NCI-H1105 (cell line): ENCODE results near the gene KCNIP1.
"Not testable (repeated sequence)": the region's sequence is repeated elsewhere in the genome, so short reads cannot be mapped to it uniquely, and the experiment has no call there.

Source experiments
- DNase-seq: peaks from one replicate; lab custom pipeline; 2025; lab: John Stamatoyannopoulos, UW

Gene KCNIP1

DNA sequence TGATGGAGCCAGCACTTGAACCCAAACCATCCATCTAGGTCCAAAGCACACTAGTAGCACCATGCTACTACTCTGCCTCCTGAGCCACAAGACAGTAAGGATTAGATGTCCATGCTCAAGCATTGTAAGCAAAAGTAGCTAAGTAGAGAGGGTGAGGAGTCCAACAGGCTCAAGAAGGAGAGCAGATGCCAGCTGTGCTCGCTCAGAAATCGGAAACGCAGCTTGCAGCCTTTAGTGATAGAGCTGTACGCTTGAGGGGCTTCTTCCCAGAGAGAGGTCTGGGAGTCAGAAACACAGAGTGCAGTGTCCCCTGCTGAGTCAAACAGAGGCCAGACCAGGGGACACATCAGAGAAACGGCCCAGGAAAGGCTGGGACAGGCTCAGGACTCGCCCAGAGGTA lies 247.0 kb downstream of the KCNIP1 start:
- no peak for DNase-seq

DNA sequence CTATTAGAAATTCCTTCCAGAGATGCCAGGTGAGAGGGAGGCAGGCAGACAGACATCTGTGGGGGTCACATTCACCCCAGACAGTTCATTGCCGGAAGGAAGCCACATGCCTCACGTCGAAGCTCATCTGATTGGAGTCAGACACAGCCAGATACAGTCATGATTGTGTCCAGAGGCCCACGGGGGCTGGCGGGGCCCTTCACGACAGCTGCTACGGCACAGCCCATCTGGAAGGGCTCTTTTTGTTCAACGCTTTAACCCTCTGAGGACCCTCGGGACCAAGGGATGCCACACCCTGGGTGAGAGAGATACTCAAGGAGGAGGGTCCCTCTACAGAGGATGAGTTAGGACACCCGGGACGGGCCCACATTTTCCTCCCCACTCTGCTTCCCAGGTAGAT lies 247.8 kb downstream of the KCNIP1 start:
- DNase-seq = no peak

DNA sequence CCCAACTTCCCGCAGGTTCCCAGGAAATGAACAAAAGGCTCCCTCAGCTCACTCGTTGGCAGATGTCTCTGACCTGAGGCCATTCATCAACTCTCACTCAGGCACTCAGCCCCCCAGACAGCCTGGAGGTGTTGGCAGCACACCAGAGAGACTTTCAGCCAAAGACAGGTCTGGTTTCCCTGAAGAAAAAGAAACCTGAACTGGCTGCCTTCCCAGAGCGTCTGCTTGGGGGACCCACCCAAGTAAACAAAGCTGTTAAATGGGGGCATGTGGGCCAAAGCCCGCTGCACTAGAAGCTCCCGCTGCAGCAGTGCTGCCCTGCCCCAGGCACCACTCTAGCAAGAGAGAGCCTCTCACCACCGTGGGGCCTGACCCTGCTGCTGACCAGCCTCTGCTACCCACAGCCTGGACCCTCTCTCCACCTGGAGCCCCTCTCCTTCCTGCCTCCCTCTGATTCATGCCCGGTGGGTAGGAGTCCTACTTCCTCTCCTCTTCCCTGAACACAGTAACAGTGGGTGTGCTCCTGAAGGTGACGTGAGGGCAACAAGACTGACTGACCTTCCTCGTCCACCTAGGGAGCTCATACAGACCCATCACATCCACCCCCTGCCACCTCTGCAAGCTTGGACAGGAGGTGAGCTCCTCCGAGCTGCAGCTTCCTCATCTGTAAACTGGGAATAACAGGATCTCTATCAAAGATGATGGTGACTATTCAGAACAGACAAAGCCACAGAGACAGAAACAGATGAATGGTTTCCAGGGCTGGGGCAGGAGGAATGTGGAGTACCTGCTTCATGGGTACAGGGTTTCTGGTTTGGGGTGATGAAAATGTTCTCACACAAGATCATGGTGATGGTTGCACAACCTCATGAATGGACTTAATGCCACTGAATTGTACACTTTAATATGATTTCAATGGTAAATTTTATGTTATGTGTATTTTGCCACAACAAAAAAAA lies 248.7 kb downstream of the KCNIP1 start:
- peak; percentile 86 for DNase-seq

DNA sequence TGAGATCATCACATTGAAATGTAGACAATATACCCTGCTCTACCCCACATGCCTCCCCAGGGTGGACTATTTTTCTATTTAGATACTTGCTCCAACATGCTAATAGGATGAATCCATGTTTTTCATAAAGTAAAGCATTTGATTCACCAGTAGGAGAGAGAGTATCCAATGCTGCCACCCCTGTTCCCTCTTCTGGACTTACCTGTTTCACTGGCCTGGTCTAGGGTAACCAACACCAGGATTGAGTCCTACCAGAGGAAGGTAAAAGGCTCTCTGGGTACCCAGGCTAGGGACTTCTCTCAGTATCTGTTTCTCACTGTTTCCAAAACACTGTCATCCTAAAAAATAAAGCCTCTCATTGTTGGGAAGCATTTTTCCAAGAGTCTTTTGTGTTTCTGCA lies 249.5 kb downstream of the KCNIP1 start:
- DNase-seq = no peak

DNA sequence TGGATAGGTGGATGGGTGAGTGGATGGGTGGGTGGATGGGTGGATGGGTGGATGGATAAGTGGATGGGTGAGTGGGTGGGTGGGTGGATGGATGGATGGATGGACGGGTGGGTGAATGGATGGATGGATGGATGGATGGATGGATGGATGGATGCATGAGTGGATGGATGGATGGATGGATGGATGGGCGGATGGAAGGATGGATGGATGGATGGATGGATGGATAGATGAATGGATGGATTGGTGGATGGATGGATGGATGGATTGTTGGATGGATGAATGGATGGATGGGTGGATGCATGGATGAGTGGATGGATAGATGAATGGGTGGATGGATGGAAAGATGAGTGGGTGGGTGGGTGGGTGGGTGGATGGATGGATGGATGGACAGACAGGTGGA lies 250.7 kb downstream of the KCNIP1 start:
- DNase-seq = not testable (repeated sequence)

DNA sequence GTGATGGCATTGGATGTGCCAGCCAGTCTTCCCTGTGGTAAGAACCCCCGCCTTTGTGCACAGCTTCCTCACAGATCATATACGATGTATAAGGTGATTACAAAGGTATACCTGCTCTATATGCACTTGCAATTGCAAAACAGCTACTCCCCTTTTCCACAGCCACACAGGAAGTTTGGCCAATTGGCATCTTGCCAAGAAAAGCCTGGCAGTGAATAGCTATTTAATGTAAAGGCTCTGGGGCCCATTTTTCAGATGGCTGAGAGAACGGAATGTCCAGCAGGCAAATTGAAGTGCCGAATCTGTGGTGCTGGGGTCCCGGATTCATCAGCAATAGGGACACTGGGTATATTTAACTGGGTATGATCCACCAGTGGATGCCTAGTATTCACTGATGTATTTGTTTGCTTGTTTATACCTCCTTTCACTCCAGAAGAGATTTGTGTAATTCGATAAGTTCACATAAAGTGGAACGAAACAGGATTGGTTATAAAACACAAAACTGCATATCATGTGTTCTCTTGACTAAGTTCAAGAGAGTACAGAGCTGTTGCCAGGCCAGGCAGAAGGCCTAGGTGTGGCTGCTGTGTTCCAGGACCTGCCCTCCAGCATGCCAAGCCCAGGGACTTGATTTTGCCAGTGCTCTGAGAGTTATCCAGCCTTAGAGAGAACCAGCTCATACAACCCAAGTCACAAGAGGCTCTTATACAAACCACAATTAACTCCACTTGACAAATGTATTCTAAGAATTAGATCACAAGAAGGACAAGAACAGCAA lies 252.0 kb downstream of the KCNIP1 start:
- DNase-seq = peak; percentile 51

DNA sequence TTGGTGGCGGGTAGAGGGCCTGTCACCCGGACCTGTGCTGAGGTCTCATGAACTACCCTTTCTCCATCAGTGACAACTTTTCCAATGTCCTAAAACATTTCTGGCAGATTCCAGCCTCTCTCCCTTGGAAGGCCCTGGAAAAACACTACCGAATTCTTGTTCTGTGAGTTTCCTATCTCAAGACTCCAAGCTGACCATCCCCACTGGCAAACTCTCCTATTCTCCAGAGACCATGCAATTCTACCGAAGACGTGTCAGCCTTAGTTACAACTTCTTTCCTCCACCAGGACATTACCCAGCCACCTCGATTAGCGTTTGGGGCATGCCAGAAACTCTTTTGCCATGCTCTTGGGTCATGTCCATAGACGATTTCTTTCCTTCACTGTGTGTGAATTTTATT lies 252.9 kb downstream of the KCNIP1 start:
- DNase-seq = no peak

DNA sequence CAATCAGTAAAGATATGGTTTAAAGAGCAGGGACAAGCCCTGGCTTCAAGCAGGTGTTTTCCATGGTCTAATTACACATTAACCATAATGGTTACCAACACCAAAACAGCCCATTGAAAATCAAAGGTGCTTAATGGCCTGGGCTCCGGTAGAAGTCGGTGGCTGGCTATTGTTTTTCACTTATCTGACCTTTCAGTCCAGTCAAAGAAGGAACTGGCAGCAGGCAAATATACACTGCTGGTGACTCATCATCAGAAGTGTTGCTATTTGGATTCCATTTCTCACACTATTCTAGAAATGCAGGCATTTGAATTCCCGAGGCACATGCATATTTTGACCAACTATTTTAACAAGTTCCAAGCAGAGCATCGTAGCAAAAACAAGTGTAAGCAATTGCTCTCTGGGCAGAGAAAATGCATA lies 253.4 kb downstream of the KCNIP1 start:
- no peak for DNase-seq

DNA sequence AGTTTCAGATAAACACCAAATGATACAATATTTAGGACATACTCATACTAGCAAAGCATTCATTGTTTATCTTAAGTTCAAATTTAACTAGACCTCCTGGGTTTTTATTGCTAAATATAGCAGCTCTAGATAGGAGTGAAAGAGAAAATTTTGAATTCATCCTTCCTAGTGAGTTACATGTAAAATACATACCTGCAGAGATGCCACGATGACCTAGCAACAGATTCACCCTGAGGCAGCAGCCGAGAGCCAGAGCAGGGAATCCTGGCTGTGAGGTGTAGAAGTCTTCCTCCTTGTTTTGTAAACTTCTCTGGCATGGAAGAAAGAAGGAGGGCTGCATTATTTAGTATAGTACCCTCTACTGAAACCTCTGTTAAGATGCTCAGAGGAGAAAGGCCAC lies 253.8 kb downstream of the KCNIP1 start:
- no peak for DNase-seq

DNA sequence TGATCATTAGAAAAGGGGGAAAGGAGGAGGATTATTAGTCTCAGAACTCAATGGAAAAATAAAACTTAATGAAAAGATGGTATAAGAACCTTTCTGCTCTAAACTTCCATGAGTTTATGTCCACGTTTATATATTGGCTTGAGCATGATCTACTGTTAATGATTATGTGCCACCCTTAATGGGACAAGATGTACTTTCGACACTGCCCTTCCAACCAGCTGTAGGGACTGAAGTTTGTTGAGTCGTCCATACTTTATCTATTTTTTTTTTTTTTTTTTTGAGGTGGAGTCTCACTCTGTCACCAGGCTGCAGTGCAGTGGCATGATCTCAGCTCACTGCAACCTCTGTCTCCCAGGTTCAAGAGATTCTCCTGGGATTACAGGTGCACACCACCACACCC lies 254.7 kb downstream of the KCNIP1 start:
- DNase-seq = no peak

DNA sequence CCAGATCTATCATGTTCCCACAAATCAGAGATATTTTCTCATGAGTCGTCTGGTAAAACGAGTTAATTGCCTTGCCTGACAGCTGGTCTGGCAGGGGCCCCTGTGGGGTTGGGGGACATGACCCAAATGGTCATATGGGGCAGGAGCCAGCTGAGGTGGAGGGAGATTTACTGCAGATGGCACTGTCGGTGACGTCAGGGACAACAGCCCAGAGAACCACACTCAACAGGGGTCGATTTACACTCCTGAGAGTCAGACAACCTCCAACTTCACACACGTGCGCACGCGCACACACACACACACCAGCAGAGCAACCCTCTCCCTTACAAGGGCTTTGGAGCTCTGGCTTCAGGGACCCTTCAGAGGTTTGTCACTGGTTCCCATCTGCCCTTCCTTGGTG lies 256.3 kb downstream of the KCNIP1 start:
- DNase-seq = no peak

DNA sequence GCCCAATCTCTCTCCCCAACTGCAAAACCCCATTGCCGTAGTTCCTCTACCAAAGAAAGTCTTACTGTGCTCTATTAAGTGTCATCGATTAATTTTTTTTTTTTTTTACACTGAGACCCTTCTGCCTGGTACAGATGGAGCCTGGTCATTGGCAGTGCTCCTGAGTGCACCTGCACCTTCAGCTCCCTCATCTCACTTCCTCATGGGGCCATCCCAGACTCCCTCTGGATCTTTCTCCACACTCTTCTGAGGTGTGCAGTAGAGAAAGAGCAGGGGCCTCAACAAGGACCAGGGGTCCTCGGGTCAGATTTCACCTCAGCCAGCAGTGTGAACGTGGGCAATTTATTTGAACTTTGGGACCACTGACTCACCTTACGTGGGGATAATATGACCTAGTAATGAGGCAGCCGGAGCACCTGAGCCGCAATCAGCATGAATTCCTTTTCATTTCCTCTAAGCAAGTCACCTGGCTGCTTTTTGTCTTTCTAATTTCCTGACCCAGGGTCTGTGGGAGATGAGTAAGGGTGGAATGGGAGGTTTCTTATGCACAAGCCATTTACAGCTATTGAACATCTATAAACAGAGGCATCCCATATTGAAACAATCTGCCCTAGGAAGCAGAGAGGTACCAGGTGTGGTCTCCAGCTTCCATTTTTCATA lies 257.4 kb downstream of the KCNIP1 start:
- DNase-seq = no peak

DNA sequence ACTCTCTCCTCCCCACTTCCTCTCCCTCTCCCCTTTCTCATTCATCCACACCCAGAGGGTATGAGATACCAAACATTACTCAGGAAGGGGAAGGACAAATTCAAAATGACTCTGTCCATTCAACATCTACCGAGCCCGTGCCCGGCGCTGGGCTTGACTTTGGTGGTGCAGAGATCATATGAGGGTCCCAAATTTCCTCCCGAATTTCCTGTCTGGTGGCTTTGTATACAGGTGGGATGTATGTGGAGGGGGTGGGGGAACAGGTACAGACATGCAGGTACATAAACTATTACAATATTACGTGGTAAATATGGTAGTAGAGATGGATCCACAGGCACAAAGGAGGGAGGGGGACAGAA lies 257.9 kb downstream of the KCNIP1 start:
- no peak for DNase-seq

DNA sequence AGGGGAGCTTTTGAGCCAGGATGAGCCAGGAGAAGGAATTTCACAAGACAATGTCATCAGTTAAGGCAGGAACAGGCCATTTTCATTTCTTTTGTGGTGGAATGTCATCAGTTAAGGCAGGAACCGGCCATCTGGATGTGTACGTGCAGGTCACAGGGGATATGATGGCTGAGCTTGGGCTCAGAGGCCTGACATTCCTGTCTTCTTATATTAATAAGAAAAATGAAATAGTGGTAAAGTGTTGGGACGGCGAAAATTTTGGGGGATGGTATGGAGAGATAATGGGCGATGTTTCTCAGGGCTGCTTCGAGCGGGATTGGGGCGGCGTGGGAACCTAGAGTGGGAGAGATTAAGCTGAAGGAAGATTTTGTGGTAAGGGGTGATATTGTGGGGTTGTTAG lies 258.5 kb downstream of the KCNIP1 start:
- not testable (repeated sequence) for DNase-seq

DNA sequence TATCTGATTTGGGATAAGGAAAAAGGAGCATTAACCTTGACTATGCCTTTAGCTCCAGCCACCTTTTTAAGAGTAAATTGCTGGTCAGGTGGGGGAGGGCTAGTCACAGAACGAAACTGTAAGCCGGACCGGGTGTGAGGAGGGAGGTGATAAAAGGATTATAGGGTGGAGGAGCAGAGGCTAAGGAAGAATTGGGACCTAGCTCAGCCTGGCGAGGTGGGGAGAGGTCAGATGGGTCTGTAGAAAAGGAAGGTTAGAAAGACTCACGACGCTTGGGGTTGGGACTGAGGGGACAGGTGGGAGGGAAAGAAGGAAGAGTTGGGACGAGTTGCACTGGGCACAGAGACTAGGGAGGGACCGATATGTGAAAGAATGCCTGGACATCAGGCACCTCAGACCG lies 262.0 kb downstream of the KCNIP1 start:
- not testable (repeated sequence) for DNase-seq

DNA sequence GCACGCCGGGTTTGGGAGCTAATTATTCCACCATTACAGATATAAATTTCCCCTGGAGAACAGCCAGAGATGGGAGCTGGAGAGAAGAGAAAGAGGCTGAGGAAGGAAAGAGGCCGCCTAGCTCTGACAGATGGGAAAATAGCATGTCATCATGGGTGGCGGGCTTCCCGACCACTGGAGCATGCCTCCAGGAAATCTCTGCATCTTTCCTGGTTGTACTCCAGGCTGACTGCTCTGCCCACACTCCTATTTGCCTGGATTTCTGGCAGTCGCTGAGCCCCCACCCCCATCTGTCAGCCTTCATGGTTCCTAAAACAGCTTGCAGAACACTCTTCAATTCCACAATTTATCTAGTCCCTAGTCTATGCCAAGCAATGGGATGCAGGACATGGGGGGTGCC lies 265.4 kb downstream of the KCNIP1 start:
- DNase-seq = peak; percentile 58

DNA sequence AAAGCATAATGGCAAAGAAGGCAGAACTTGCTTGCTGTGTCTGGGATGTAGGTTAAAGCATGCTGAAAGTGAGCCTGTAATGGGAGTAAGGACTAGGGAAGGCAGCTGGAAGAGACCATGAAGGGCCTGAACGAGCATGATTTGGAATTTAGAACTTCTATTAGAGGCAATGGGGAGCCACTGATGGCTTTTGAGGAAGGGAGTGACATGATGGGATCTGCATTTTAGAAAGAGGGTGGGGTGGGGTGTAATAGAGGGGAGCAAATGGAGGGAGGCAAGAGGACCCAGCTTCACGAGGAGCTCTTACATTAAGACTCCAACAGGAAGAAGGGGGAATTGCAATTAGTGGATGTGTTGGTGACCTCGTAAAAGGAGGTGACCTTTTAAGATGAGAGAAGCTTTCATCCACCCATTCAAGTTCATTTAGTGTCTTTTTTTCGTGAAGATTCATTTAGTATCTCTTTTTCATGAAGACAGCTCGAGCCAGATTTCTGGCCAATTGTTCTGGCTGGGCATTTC lies 266.1 kb downstream of the KCNIP1 start:
- DNase-seq = no peak

DNA sequence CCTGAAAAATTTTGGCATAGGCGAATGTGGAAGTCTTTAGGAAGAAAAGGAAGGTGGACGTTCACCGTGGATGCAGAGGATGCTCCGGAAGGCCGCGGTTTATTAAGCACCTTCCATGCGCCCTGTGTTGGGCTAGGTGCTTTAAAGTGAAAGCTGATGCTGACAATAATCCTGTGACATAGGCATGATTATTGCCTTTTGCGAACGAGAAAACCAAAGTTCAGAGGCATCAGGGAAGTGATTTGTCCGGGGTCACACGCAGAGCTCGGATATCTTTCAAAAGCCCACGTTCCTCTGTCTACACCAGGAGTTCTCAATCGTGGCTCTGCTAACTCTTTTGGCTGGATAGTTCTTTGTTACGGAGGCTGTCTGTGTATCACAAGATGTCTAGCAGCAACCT lies 267.7 kb downstream of the KCNIP1 start:
- no peak for DNase-seq

DNA sequence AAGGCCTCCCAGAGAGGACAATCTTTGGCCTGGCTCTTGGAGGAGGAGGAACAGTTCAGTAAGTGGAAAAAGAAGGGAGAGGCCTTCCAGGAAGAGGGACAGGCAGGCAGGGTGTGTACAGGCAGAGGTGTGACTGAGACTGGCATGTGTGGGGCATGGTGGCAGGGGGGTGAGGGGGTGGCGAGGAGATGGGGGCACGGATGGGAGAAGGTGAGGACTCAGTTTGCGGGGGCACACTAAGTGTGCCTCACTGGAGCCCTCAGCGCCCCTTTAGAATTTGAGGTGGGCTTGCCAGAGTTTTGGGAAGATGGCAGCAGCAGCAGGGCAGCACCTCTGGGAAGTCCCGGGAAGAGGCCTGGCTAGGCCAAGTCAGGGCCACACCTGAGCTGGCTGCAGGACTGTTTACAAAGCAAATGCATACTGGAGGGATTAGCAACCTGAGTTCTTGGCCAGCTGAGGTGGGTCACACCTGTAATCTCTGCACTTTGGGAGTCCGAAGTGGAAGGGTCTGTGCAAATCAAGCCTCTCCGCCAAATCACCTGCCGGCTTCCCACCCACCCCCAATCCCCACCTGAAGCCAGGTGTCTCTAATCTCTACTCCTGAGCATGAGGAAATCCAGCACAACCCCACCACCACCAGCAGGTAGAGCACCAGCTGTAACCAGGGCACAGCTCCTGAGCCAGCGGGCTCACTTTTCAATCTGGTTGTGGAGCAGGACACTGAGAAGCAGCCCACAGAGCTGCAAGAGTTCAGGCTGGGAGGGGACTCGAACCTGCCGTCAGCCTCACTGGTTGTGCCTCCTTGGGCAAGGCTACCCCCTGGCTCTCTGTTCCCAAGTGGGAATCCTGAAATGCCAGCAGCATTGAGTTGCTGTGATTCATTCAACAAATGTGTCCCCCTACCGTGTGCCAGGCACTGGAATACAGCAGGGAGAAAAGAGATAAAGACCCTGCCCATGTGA lies 269.5 kb downstream of the KCNIP1 start:
- no peak for DNase-seq

DNA sequence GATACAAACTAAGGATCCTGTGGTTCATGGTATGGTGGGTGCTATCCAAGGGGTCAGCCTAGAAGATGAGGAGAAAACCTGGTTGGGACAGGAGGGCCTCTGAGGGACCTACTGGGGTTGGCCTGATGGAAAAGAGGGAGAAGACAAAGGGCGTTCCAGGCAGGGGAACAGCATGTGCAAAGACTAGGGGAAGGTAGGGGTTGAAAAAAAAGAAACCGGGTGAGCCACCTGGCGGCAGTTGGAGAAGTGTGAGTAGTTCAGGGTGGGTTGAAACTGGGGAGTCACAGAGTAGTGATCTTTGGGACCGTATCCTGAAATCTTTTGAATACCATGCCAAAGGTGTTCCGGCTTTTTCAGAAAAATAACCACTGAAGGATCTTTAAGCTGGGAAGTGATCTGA lies 271.0 kb downstream of the KCNIP1 start:
- DNase-seq = no peak

DNA sequence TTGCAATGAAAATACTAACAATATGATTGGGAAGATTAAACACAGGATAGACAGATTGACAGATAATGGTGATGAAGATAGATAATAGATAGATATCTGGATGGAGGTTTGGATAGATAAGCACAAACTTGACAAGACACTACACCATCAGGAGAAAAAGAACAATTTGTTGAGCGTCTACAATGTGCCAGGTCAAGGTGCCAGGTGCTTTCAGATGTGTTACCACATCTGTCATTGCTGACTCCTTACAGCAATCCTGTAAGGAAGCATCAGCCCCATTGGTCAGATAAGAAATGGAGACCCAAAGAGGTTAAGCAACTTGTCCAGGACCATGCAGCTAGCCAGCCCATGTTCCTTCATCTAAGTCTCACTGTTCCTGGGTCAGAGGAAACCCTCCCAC lies 278.1 kb downstream of the KCNIP1 start:
- DNase-seq = no peak
